Pancreas (tissue), 10 donors: ENCODE data around the gene TERT. TPM values are rescaled to one million over a fixed set of nuclear protein-coding genes. Genes with fewer than 3 reads are reported as not detected.

ENCODE experiments used
- ATAC-seq, 4 donors: fragments of 200-7000 bp; cut with Tn5 transposase; one replicate each; pipeline versions ENCODE4 v1.8.0 to v1.9.1; 2020; ENCODE audit warnings: mild to moderate bottlenecking in 4 of 4, moderate library complexity in 4 of 4
- DNase-seq, 6 donors: peaks; one replicate each; pipeline ENCODE4 v3.0.0-alpha.2; 2020
- FAIRE-seq: peaks from 2 replicates; lab custom pipeline; 2012; peaks lifted over from hg19 to GRCh38; lab: Jason Lieb, UNC
- H3K27ac ChIP-seq, 4 donors: fragments of 200-600 bp; sonication (generic); 1 replicate in 3 of 4; 2 replicates in 1 of 4; pipeline versions ENCODE4 v1.5.0 to v1.8.0; 2020
- H3K27me3 ChIP-seq, 4 donors: fragments of 200-600 bp; one replicate each; pipeline ENCODE4 v1.8.0; 2021
- H3K36me3 ChIP-seq, 3 donors: fragments of 200-600 bp; sonication (generic) in 1 of 3; one replicate each; pipeline versions ENCODE4 v1.5.0 to v1.8.0; 2020 to 2021
- H3K4me1 ChIP-seq, 3 donors: fragments of 200-600 bp; one replicate each; pipeline ENCODE4 v1.8.0; 2021
- H3K4me3 ChIP-seq, 4 donors: fragments of 200-600 bp; sonication (generic) in 2 of 4; one replicate each; pipeline versions ENCODE4 v1.5.0 to v1.8.0; 2020 to 2021
- H3K9me3 ChIP-seq, 4 donors: fragments of 200-600 bp; one replicate each; pipeline ENCODE4 v1.8.0; 2021
- WGBS, 2 donors: extraction: QIAGEN DNeasy Blood & Tissue Kit; methylation state at CpG; one replicate each; pipeline ENCODE4 v1.1.7; 2013; 5-methylcytosine and 5-hydroxymethylcytosine counted together
- intact Hi-C, 3 donors: fragments of 100-400 bp; cut with DNase I; formaldehyde crosslinking; loops; one replicate each; pipeline versions ENCODE4 v1.11.1 to v1.14.2; 2022
- polyA plus RNA-seq, 2 donors: library from polyadenylated mRNA; stranded (reverse); fragments of 200-250 nt; gene quantifications; one replicate each; pipeline ENCODE4 v1.2.3, GENCODE V29; 2013
- total RNA-seq, 6 donors: library from RNA; stranded (reverse); fragmentation: NEBNext Ultra II Directional in 4 of 6; extraction: Animal tissue kit (Norgen Biotek cat#: 25700) in 4 of 6; gene quantifications; one replicate each; pipeline versions ENCODE4 v1.2.1 to v1.2.4, GENCODE V29; 2021 to 2023
- TF ChIP-seq, protein P1 (sequence below), 4 donors: fragments of 200-600 bp; sonication (generic) in 3 of 4; IDR thresholded peaks; one replicate each; pipeline versions ENCODE4 v1.5.0 to v1.8.0; 2021; ENCODE audit warnings: antibody characterized with exemption in 4 of 4
- donor health status: healthy with polysubstance abuse.
- donor health status: DM: no; HTN: no; CAD: no; lungs with moderate emphysema.
- donor health status: DM: no; HTN: no; CAD: no.
- donor health status: control.
- donor health status: control.
- donor health status: Bipolar disorder and iron deficiency.
- donor health status: DM: yes; HTN: yes; CAD: no.
- donor health status: DM: no; HTN: no; CAD: no.
- donor health status: DM: no; HTN: no; CAD: no.
- donor health status: DM: yes; HTN: yes; CAD: no.

TERT gene
- total and polyA plus RNA-seq, 8 donors: 0.06 to 0.28 (median 0.25) TPM; not detected in 5

DNA sequence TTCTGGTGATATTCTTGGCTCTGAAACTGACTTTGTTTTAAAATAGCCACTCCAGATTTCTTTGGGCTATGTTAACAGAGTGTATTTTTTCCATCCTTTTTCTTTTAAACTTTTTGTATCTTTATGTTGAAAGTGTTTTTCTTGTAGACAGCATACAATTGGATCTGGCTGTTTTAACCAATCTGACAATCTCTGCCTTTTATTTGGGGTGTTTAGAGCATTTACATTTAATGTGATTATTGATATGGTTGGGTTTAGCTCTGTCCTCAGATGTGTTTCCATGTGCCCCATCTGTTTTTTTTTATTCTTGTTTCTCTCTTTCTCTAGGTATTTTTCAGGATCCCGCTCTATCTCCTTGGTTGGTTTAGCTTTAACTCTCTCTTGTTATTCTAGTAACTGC, 59.0 kb downstream of the TERT start:
- WGBS, 2 donors: 97 to 100% methylated on average over 1 of the region's 1 CpG
- H3K36me3 ChIP-seq: no peaks in the 10 kb centered on the region
- no peaks in the 10 kb centered on the region for H3K9me3 ChIP-seq
- DNase-seq (no peak), FAIRE-seq (no peak), ATAC-seq (no peak)
- H3K4me1 ChIP-seq: no peaks in the 10 kb centered on the region
- H3K27ac ChIP-seq: no peak overlapping the region
- no peak overlapping the region for H3K4me3 ChIP-seq
- H3K27me3 ChIP-seq: no peaks in the 10 kb centered on the region
- intact Hi-C loops: no loop called here
- TF ChIP-seq, protein P1, sequence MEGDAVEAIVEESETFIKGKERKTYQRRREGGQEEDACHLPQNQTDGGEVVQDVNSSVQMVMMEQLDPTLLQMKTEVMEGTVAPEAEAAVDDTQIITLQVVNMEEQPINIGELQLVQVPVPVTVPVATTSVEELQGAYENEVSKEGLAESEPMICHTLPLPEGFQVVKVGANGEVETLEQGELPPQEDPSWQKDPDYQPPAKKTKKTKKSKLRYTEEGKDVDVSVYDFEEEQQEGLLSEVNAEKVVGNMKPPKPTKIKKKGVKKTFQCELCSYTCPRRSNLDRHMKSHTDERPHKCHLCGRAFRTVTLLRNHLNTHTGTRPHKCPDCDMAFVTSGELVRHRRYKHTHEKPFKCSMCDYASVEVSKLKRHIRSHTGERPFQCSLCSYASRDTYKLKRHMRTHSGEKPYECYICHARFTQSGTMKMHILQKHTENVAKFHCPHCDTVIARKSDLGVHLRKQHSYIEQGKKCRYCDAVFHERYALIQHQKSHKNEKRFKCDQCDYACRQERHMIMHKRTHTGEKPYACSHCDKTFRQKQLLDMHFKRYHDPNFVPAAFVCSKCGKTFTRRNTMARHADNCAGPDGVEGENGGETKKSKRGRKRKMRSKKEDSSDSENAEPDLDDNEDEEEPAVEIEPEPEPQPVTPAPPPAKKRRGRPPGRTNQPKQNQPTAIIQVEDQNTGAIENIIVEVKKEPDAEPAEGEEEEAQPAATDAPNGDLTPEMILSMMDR (IDR thresholded peaks at IDR 0.05): no peak

DNA sequence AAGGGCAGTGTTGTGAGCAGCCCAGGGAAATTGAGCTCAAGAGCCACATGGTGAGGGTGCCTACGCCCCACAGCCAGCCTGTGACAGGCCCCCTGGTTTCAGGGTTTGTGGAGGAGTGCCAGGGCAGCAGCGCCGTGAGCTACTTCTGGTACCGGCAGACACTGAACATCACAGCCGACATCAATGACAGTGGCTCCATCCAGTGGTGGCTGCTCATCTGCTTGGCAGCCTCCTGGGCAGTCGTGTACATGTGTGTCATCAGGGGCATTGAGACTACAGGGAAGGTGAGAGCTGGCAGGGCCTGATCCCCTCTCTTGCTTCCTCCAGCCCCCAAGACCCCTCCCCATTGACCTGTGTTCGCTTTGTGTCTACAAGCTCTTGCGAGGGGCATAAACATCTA, 59.5 kb downstream of the TERT start:
- TF ChIP-seq, protein P1 (IDR thresholded peaks at IDR 0.05): no peak
- H3K27me3 ChIP-seq: no peaks in the 10 kb centered on the region
- no peaks in the 10 kb centered on the region for H3K4me1 ChIP-seq
- DNase-seq: no peak
- no peak overlapping the region for H3K27ac ChIP-seq
- intact Hi-C loops: no loop called here
- ATAC-seq: no peak
- WGBS, 2 donors: 60 to 75% methylated on average over 8 of the region's 8 CpGs
- H3K4me3 ChIP-seq: no peak overlapping the region
- H3K36me3 ChIP-seq: no peaks in the 10 kb centered on the region
- FAIRE-seq: no peak
- no peaks in the 10 kb centered on the region for H3K9me3 ChIP-seq

DNA sequence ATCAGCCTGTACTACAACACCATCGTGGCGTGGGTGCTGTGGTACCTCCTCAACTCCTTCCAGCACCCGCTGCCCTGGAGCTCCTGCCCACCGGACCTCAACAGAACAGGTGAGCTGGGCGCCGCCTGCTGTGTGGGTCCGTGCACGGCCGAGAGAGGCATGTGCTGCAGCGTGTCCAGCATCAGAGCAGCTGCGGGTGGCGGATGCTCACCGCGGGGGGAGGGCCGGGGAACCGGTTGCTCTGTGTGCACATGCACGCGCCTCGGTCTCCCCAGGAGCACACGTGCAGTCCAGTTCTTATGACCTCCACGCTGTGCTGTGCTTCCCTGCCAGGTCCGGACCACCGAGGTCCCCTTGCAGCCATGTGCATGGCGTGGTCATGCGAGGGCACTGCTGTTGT, 62.1 kb downstream of the TERT start:
- intact Hi-C loops: no loop called here
- no peak for ATAC-seq
- no peaks in the 10 kb centered on the region for H3K4me1 ChIP-seq
- no peak overlapping the region for H3K4me3 ChIP-seq
- TF ChIP-seq, protein P1 (IDR thresholded peaks at IDR 0.05): no peak
- H3K27me3 ChIP-seq: no peaks in the 10 kb centered on the region
- no peaks in the 10 kb centered on the region for H3K36me3 ChIP-seq
- FAIRE-seq: no peak
- no peaks in the 10 kb centered on the region for H3K9me3 ChIP-seq
- H3K27ac ChIP-seq: no peak overlapping the region
- 76 to 88% methylated on average over 25 of the region's 25 CpGs for WGBS, 2 donors
- DNase-seq: no peak

DNA sequence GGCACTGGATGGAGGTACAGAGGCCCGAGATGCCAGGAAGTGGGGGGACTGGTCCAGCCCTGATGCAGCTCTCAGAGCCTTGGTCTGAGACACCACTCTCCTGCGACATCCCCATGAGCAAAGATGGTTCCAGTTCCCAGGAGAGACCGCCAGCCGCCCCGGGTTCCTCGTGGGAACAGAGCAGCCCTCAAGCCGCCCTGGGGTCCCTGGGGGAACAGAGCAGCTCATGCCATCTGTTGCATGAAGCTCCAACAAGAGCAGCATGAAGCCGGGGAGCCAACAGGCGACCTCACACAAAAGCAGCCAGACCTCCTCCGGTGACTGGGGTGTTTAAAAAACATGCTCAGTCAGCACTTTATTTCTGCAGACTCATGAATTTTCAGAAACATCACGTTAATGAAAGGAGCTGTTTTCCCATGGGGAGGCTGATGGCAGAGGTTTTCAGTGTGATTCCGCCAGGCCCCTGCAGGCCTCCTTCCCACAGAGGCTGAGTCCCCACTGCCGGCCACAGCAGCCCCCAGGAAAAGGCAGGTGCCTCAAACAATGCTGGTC, 63.4 kb downstream of the TERT start:
- WGBS, 2 donors: 69 to 77% methylated on average over 13 of the region's 13 CpGs
- DNase-seq: no peak
- Histone ChIP-seq H3K27me3 (no peaks in the 10 kb centered on the region), H3K4me3 (no peak overlapping the region), H3K27ac (no peak overlapping the region), H3K4me1 (no peaks in the 10 kb centered on the region), H3K36me3 (no peaks in the 10 kb centered on the region), H3K9me3 (no peaks in the 10 kb centered on the region)
- intact Hi-C loops: no loop called here
- no peak for ATAC-seq
- no peak for FAIRE-seq
- TF ChIP-seq, protein P1 (IDR thresholded peaks at IDR 0.05): no peak

DNA sequence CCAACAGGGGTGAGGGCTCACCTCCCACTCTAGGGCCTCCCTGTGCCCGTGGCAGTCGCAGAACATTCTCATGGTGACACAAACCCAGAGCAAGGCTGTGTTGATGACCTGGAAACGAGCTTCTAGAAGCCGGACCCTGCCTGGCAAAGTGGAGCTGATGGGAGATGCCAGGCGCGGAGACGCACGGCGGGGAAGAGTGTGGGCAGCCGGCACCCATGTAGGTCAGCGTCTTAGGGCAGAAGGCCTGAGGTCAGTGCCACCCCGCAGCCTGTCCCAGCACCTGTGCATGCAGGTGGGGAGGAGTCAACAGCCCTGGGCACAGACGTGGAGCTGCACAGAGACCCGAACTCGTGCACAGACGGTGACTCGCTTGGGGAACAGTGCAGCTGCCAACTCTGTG, 64.3 kb downstream of the TERT start:
- intact Hi-C loops: no loop called here
- TF ChIP-seq, protein P1 (IDR thresholded peaks at IDR 0.05): no peak
- DNase-seq (no peak), FAIRE-seq (no peak), ATAC-seq (no peak)
- no peak overlapping the region for H3K27ac ChIP-seq
- no peaks in the 10 kb centered on the region for H3K27me3 ChIP-seq
- H3K36me3 ChIP-seq: no peaks in the 10 kb centered on the region
- H3K9me3 ChIP-seq: no peaks in the 10 kb centered on the region
- no peak overlapping the region for H3K4me3 ChIP-seq
- no peaks in the 10 kb centered on the region for H3K4me1 ChIP-seq
- 80 to 86% methylated on average over 16 to 17 of the region's 17 CpGs for WGBS, 2 donors
